ENCODE data around the gene NPAS3.

NPAS3 gene

GRCh38 chr14:33780035-33780434 is 841.4 kb downstream of the NPAS3 start:
- DNase-seq, result no peak

GRCh38 chr14:33781236-33781635 is 842.6 kb downstream of the NPAS3 start:
- no peak for DNase-seq

GRCh38 chr14:33782923-33783322 is 844.2 kb downstream of the NPAS3 start:
- DNase-seq, result no peak

GRCh38 chr14:33786091-33786825 is 847.6 kb downstream of the NPAS3 start:
- no peak for DNase-seq

- DNase-seq, result no peak
These were observed 849.5 kb downstream of the NPAS3 start for GRCh38 chr14:33788161-33788560.

- DNase-seq, result no peak
These were observed 852.3 kb downstream of the NPAS3 start for GRCh38 chr14:33790996-33791395.

GRCh38 chr14:33792009-33792719 is 853.5 kb downstream of the NPAS3 start:
- no peak for DNase-seq

- peak; percentile 73 for DNase-seq
These were observed 854.2 kb downstream of the NPAS3 start for GRCh38 chr14:33792720-33793368.

- no peak for DNase-seq
These were observed 854.9 kb downstream of the NPAS3 start for GRCh38 chr14:33793398-33794110.

- DNase-seq, result no peak
These were observed 856.2 kb downstream of the NPAS3 start for GRCh38 chr14:33794791-33795305.

GRCh38 chr14:33796356-33796755 is 857.7 kb downstream of the NPAS3 start:
- DNase-seq, result no peak

- no peak for DNase-seq
These were observed 861.3 kb downstream of the NPAS3 start for GRCh38 chr14:33799705-33800570.

GRCh38 chr14:33800735-33801163 is 862.1 kb downstream of the NPAS3 start:
- DNase-seq, result no peak

- no peak for DNase-seq
These were observed 864.1 kb downstream of the NPAS3 start for GRCh38 chr14:33802737-33803136.

- no peak for DNase-seq
These were observed 866.9 kb downstream of the NPAS3 start for GRCh38 chr14:33805593-33805992.

GRCh38 chr14:33806905-33807304 is 868.2 kb downstream of the NPAS3 start:
- DNase-seq, result no peak

GRCh38 chr14:33808187-33808586 is 869.5 kb downstream of the NPAS3 start:
- no peak for DNase-seq

GRCh38 chr14:33809396-33809981 is 870.8 kb downstream of the NPAS3 start:
- DNase-seq, result no peak

- no peak for DNase-seq
These were observed 871.6 kb downstream of the NPAS3 start for GRCh38 chr14:33810308-33810707.

- DNase-seq, result no peak
These were observed 873.0 kb downstream of the NPAS3 start for GRCh38 chr14:33811721-33812120.

GRCh38 chr14:33812181-33812580 is 873.5 kb downstream of the NPAS3 start:
- no peak for DNase-seq

- DNase-seq, result no peak
These were observed 873.9 kb downstream of the NPAS3 start for GRCh38 chr14:33812601-33813000.

Data from activated naive CD4-positive, alpha-beta T cell treated with Interleukin-2 at 50 U/mL for 16 hours (primary cell).